Loucy (cell line): Measurements from ENCODE around the gene GUCY1A1.

Source experiments
- H2AFZ ChIP-seq: fragments of 200-600 bp; sonication (generic); 2 replicates; pipeline ENCODE4 v1.6.0; 2016; ENCODE audit warnings: antibody characterized with exemption, mild to moderate bottlenecking, low read length, moderate library complexity
- H3F3A ChIP-seq: fragments of 200-600 bp; 2 replicates; pipeline ENCODE4 v1.6.0; 2016; ENCODE audit warnings: antibody characterized with exemption, low read depth, mild to moderate bottlenecking
- H3K27me3 ChIP-seq: fragments of 200-600 bp; sonication (generic); 2 replicates; pipeline ENCODE4 v1.6.1; 2014; ENCODE audit warnings: low read length, mild to moderate bottlenecking; ENCODE audit not compliant: insufficient read depth, poor library complexity, severe bottlenecking
- H3K36me3 ChIP-seq: fragments of 200-600 bp; sonication (generic); 2 replicates; pipeline ENCODE4 v1.6.1; 2016; ENCODE audit warnings: low read length; ENCODE audit not compliant: insufficient read depth
- H3K4me1 ChIP-seq: fragments of 200-600 bp; sonication (generic); 2 replicates; pipeline ENCODE4 v1.5.1; 2014; ENCODE audit warnings: low read length, mild to moderate bottlenecking; ENCODE audit not compliant: insufficient read depth, poor library complexity, severe bottlenecking
- H3K4me2 ChIP-seq: fragments of 200-600 bp; sonication (generic); 2 replicates; pipeline ENCODE4 v1.6.0; 2014; ENCODE audit warnings: antibody characterized with exemption, low read length, low read depth, mild to moderate bottlenecking; ENCODE audit not compliant: poor library complexity, severe bottlenecking
- H3K4me3 ChIP-seq: fragments of 200-600 bp; sonication (generic); 2 replicates; pipeline ENCODE4 v1.5.1; 2014; ENCODE audit warnings: low read length, mild to moderate bottlenecking, mixed read lengths; ENCODE audit not compliant: poor library complexity, severe bottlenecking
- H3K79me2 ChIP-seq: fragments of 200-600 bp; sonication (generic); 2 replicates; pipeline ENCODE4 v1.6.1; 2014; ENCODE audit warnings: low read length; ENCODE audit not compliant: insufficient read depth
- H3K9ac ChIP-seq: fragments of 200-600 bp; sonication (generic); 2 replicates; pipeline ENCODE4 v1.6.0; 2014; ENCODE audit warnings: mild to moderate bottlenecking, low read depth, low read length, moderate library complexity; ENCODE audit not compliant: poor library complexity, severe bottlenecking
- H3K9me2 ChIP-seq: fragments of 200-600 bp; sonication (generic); replicated peaks from 2 replicates; pipeline ENCODE4 v1.6.1; 2016; ENCODE audit warnings: low read depth, low read length, mixed read lengths
- H3K9me3 ChIP-seq: fragments of 200-600 bp; sonication (generic); 2 replicates; pipeline ENCODE4 v1.6.1; 2014; ENCODE audit warnings: mild to moderate bottlenecking, antibody characterized with exemption, low read length, low read depth; ENCODE audit not compliant: insufficient read depth
- H4K20me1 ChIP-seq: fragments of 200-600 bp; sonication (generic); 2 replicates; pipeline ENCODE4 v1.6.0; 2014; ENCODE audit warnings: antibody characterized with exemption, low read length, mild to moderate bottlenecking; ENCODE audit not compliant: insufficient read depth, poor library complexity, severe bottlenecking
- EZH2phosphoT487 ChIP-seq: fragments of 200-600 bp; IDR thresholded peaks from 2 replicates; pipeline ENCODE4 v1.6.1; 2018; ENCODE audit warnings: antibody characterized with exemption, mild to moderate bottlenecking, moderate library complexity, borderline replicate concordance
- TF ChIP-seq, protein P1 (sequence below): fragments of 200-600 bp; sonication (generic); conservative IDR thresholded peaks from 2 replicates; pipeline ENCODE4 v1.5.1; 2014; ENCODE audit warnings: mild to moderate bottlenecking, antibody characterized with exemption, low read length

GUCY1A1 gene

DNA sequence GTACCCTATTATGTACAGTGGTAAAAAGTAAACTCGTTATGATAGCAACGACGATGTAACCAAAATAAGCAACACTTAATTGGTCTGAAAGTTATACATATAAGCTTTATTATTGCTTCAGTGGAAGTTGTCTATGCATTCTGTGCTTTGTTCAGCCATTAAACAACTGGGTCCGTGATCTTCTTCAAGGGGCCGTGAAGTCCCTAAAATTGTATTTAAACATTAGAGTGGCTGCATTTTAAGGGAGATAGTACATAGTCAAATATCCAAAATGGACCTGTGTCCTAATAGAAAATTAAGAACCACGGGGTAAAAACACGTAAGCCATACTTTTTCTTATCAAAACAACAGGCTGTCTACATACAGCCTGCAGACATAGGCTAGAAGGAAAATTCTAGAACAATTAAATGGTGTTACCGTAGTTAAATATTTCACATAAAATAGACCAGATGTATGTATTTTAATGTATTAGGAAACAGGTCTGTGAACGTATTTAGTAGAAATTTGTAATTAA lies 2.1 kb downstream of the GUCY1A1 start:
- H3K27me3 ChIP-seq: no peaks in the 10 kb centered on the region
- H3K4me2 ChIP-seq: peak overlapping the region; percentile 97
- H4K20me1 ChIP-seq: no peaks in the 10 kb centered on the region
- peak overlapping the region; percentile 84; the same call in 1 of the 2 replicates for H2AFZ ChIP-seq
- peaks cover 49% of the 10 kb centered on the region for H3K79me2 ChIP-seq
- no peaks in the 10 kb centered on the region for H3K9me2 ChIP-seq
- H3K9me3 ChIP-seq: no peaks in the 10 kb centered on the region
- TF ChIP-seq, protein P1, sequence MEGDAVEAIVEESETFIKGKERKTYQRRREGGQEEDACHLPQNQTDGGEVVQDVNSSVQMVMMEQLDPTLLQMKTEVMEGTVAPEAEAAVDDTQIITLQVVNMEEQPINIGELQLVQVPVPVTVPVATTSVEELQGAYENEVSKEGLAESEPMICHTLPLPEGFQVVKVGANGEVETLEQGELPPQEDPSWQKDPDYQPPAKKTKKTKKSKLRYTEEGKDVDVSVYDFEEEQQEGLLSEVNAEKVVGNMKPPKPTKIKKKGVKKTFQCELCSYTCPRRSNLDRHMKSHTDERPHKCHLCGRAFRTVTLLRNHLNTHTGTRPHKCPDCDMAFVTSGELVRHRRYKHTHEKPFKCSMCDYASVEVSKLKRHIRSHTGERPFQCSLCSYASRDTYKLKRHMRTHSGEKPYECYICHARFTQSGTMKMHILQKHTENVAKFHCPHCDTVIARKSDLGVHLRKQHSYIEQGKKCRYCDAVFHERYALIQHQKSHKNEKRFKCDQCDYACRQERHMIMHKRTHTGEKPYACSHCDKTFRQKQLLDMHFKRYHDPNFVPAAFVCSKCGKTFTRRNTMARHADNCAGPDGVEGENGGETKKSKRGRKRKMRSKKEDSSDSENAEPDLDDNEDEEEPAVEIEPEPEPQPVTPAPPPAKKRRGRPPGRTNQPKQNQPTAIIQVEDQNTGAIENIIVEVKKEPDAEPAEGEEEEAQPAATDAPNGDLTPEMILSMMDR: no peak
- TF ChIP-seq EZH2phosphoT487: no peak
- H3K9ac ChIP-seq: peak overlapping the region; percentile 88
- no peaks in the 10 kb centered on the region for H3K36me3 ChIP-seq
- H3K4me3 ChIP-seq: peak overlapping the region; percentile 81
- no peaks in the 10 kb centered on the region; the same call in 1 of the 2 replicates for H3F3A ChIP-seq
- H3K4me1 ChIP-seq: peaks cover 68% of the 10 kb centered on the region

DNA sequence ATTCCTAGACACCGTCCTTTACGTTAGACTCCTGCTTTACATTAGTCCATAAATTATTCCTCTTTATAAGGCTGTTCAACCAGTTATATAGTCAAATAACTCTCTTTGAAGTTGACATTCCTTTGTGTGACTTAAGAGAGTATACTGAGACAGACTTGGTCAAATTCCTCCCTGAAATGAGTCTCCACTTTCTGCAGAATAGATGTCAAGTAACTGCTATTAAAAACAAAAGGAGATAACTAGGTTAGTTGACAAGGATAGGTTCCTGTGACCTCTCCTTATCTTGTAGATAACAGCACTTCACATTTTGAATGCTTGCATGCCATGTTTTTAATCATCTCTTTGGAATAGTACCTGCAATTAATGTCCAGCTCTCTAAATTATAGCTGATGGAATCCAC lies 5.7 kb downstream of the GUCY1A1 start:
- TF ChIP-seq, protein P1: no peak
- no peak for TF ChIP-seq EZH2phosphoT487
- H2AFZ ChIP-seq: no peak overlapping the region
- no peaks in the 10 kb centered on the region for H3F3A ChIP-seq
- H3K9me3 ChIP-seq: no peaks in the 10 kb centered on the region
- H3K4me1 ChIP-seq: peaks cover 71% of the 10 kb centered on the region
- H3K79me2 ChIP-seq: peaks cover 68% of the 10 kb centered on the region
- no peaks in the 10 kb centered on the region for H4K20me1 ChIP-seq
- peak overlapping the region; percentile 3 for H3K4me3 ChIP-seq
- H3K36me3 ChIP-seq: no peaks in the 10 kb centered on the region
- H3K27me3 ChIP-seq: no peaks in the 10 kb centered on the region
- H3K4me2 ChIP-seq: peak overlapping the region; percentile 13
- no peak overlapping the region for H3K9ac ChIP-seq
- H3K9me2 ChIP-seq: no peaks in the 10 kb centered on the region

DNA sequence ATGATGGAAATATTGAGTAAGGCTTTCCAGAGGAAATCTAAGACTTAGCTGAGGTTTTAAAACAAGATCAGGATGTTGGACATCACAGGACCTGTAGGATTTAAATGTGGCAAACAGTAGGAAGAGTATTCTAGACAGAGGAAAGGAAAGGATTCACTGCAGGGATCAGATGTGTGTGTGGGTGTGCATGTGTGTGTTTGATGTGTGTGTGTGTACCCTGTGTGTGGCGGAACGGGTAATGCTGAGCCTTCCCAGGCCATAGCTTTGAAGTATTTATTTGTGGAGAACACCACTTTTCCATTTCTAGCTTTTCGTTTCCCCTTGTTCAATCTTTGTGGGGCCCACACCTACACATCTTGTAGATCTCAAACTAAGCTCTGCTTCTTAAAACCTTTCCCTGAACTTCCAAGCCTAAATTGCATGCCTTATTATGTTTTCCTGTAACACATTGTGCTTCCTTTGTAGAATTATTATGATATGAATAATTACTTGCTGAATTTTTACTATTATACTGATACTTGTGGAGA lies 6.9 kb downstream of the GUCY1A1 start:
- Histone ChIP-seq H3K9me2 (no peaks in the 10 kb centered on the region), H3K27me3 (no peaks in the 10 kb centered on the region), H3K4me3 (no peak overlapping the region), H3K4me2 (peak overlapping the region; percentile 13), H3K36me3 (no peaks in the 10 kb centered on the region), H2AFZ (no peak overlapping the region), H3F3A (no peaks in the 10 kb centered on the region), H3K9ac (no peak overlapping the region), H3K79me2 (peaks cover 68% of the 10 kb centered on the region), H4K20me1 (no peaks in the 10 kb centered on the region), H3K9me3 (no peaks in the 10 kb centered on the region), H3K4me1 (peaks cover 72% of the 10 kb centered on the region)
- TF ChIP-seq, protein P1: no peak
- no peak for TF ChIP-seq EZH2phosphoT487
